AG04450 (cell line): ENCODE measurements around the gene IGFBP2. TPM values are rescaled to one million over a fixed set of nuclear protein-coding genes. Genes with fewer than 3 reads are reported as not detected.

ENCODE experiments used
- CTCF ChIA-PET: fragments of 300-600, 350-600 bp; formaldehyde crosslinking; extraction: SDS; loops from one replicate; lab custom pipeline; 2022; ENCODE audit warnings: antibody characterized with exemption, inconsistent platforms; lab: Charles Lee
- POLR2A ChIA-PET: fragments of 350-600 bp; formaldehyde crosslinking; extraction: SDS; loops from one replicate; lab custom pipeline; 2021; ENCODE audit warnings: antibody characterized with exemption, inconsistent platforms; lab: Yijun Ruan, JAX
- DNase-seq: peaks from one replicate; pipeline ENCODE4 v3.0.0-alpha.2; 2011; ENCODE audit warnings: low read depth, low spot score
- H3K27ac ChIP-seq: one replicate; pipeline ENCODE4 v1.5.1; 2012; ENCODE audit warnings: low read depth, low read length, control low read depth
- H3K27me3 ChIP-seq: one replicate; pipeline ENCODE4 v1.6.0; 2012; ENCODE audit warnings: low read length; ENCODE audit not compliant: control insufficient read depth, insufficient read depth
- H3K4me3 ChIP-seq: 2 replicates; pipeline ENCODE4 v1.5.1; 2011; ENCODE audit warnings: mild to moderate bottlenecking, low read depth, low read length, control low read depth
- H3K9me3 ChIP-seq: 2 replicates; pipeline ENCODE4 v1.5.1; 2012; ENCODE audit warnings: low read length; ENCODE audit not compliant: control insufficient read depth, insufficient read depth
- polyA plus RNA-seq: library from polyadenylated mRNA; depleted of rRNA; stranded (reverse); fragments of >200 nt; gene quantifications from 2 replicates; pipeline ENCODE4 v1.2.3, GENCODE V29; 2011
- TF ChIP-seq, protein P1 (sequence below): IDR thresholded peaks from 2 replicates; pipeline ENCODE4 v1.5.1; 2011; ENCODE audit warnings: low read depth, low read length, control low read depth, inconsistent platforms

Gene IGFBP2
- polyA plus RNA-seq, 1 experiment = 25.2 TPM

GRCh38 chr2:216654528-216655052, 21.4 kb downstream of the IGFBP2 start:
- no peak for DNase-seq
- H3K4me3 ChIP-seq = no peak overlapping the region
- H3K27ac ChIP-seq = no peak overlapping the region
- TF ChIP-seq, protein P1, sequence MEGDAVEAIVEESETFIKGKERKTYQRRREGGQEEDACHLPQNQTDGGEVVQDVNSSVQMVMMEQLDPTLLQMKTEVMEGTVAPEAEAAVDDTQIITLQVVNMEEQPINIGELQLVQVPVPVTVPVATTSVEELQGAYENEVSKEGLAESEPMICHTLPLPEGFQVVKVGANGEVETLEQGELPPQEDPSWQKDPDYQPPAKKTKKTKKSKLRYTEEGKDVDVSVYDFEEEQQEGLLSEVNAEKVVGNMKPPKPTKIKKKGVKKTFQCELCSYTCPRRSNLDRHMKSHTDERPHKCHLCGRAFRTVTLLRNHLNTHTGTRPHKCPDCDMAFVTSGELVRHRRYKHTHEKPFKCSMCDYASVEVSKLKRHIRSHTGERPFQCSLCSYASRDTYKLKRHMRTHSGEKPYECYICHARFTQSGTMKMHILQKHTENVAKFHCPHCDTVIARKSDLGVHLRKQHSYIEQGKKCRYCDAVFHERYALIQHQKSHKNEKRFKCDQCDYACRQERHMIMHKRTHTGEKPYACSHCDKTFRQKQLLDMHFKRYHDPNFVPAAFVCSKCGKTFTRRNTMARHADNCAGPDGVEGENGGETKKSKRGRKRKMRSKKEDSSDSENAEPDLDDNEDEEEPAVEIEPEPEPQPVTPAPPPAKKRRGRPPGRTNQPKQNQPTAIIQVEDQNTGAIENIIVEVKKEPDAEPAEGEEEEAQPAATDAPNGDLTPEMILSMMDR = no peak
- H3K27me3 ChIP-seq = peaks cover 2% of the 10 kb centered on the region
- ChIA-PET CTCF (interaction anchor here (0.9 to 19.8 kb wide), 3 partner anchors 10 to 1102 kb away, joined by 3 to 594 read pairs (median 9); no protein-coding TSS in a partner anchor), POLR2A (no interaction called here)
- no peaks in the 10 kb centered on the region for H3K9me3 ChIP-seq

- no peak for DNase-seq
- TF ChIP-seq, protein P1 = no peak
- Histone ChIP-seq H3K27me3 (peaks cover 2% of the 10 kb centered on the region), H3K9me3 (no peaks in the 10 kb centered on the region), H3K27ac (no peak overlapping the region), H3K4me3 (no peak overlapping the region)
- CTCF ChIA-PET = interaction anchor here (19.8 kb wide), 1 partner anchor 137 kb away, joined by 594 read pairs; no protein-coding TSS in a partner anchor
- POLR2A ChIA-PET = no interaction called here
Measured at GRCh38 chr2:216657086-216657855, 24.1 kb downstream of the IGFBP2 start.

DNA sequence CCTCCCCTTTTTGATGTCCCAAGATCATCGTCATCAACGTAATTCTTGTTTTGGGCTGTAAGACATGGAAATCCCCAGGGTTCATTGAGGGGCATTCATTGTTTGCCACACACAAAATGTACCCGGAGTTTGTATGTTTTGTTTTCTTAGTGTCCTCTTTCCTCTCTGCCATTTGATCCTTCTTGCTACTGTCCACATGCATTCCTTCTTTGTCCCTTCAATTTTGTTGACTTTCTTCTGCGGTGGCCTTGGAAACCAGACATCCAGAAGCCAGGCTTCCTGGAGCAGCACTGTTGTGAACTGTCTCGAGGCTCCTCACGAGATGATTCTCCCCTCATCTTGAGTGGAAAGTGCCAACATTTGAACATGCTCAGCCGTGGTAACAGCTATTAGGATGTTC, 24.8 kb downstream of the IGFBP2 start:
- POLR2A ChIA-PET = no interaction called here
- no peak overlapping the region for H3K4me3 ChIP-seq
- peaks cover 2% of the 10 kb centered on the region for H3K27me3 ChIP-seq
- no peaks in the 10 kb centered on the region for H3K9me3 ChIP-seq
- no peak overlapping the region for H3K27ac ChIP-seq
- TF ChIP-seq, protein P1 = no peak
- DNase-seq = no peak
- CTCF ChIA-PET = interaction anchor here (19.8 kb wide), 1 partner anchor 138 kb away, joined by 594 read pairs; no protein-coding TSS in a partner anchor

DNA sequence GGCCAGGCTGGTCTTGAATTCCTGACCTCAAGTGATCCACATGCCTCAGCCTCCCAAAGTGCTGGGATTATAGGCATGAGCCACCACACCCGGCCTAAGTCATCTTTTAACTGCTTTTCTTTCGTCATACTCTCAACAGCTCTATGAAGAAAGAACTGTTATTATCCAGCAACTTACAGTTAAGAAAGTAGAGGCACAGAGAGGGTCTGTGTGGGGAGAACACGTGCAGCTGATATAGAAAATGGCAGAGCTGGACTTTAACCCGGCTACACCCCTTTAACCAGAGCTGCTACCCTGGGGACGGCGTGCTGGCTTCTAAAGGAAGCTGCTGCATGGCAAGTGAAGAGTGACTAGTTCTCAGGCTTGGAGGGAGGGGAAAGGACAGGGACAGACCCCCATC, 25.5 kb downstream of the IGFBP2 start:
- H3K27ac ChIP-seq = no peak overlapping the region
- H3K9me3 ChIP-seq = no peaks in the 10 kb centered on the region
- TF ChIP-seq, protein P1 = no peak
- H3K4me3 ChIP-seq = no peak overlapping the region
- ChIA-PET POLR2A (no interaction called here), CTCF (interaction anchor here (0.6 to 19.8 kb wide), 2 partner anchors 39 to 139 kb away, joined by 3 to 594 read pairs; no protein-coding TSS in a partner anchor)
- peaks cover 2% of the 10 kb centered on the region for H3K27me3 ChIP-seq
- DNase-seq = no peak

DNA sequence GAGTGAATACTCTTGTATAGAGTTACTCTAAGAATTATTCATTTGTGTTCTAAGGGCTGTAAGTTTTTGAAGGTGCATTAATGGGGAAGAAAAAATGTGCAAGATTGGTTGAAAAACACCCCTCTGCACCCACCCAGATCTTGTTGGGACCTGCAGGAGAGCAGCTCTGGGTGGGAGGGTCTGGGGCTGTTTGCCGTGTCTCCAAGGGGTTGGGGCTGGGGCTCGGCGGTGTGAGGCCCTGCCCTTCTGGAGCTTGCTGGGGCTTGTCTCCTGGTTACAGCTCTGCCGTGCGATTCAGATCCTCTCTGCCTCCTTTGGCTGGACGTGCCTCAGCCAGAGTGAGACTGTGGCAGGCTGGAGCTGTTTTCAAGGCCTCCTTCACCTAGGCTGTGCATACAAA, 26.1 kb downstream of the IGFBP2 start:
- H3K27ac ChIP-seq = no peak overlapping the region
- TF ChIP-seq, protein P1 = no peak
- ChIA-PET POLR2A (no interaction called here), CTCF (interaction anchor here (19.8 kb wide), 1 partner anchor 139 kb away, joined by 594 read pairs; no protein-coding TSS in a partner anchor)
- H3K9me3 ChIP-seq = no peaks in the 10 kb centered on the region
- H3K4me3 ChIP-seq = no peak overlapping the region
- DNase-seq = no peak
- peaks cover 2% of the 10 kb centered on the region for H3K27me3 ChIP-seq
